Endothelial cell of umbilical vein (primary cell): ENCODE measurements around the gene ZNF512.

ENCODE experiments used
- EZH2 ChIP-seq: IDR thresholded peaks from 2 replicates; pipeline ENCODE4 v1.6.1; 2012; ENCODE audit warnings: borderline replicate concordance, low read depth, mild to moderate bottlenecking, moderate library complexity, low read length, inconsistent platforms; ENCODE audit not compliant: severe bottlenecking
- MAX ChIP-seq: IDR thresholded peaks from 2 replicates; pipeline ENCODE4 v1.6.1; 2011; ENCODE audit not compliant: insufficient read depth, insufficient read length

- TF ChIP-seq MAX (no peak), EZH2 (no peak)
These were observed 80.7 kb downstream of the ZNF512 start, which contains the start of the genes SLC4A1AP and SUPT7L for GRCh38 chr2:27663285-27664153.
